GM12878 (cell line): ENCODE data around the gene ANKRD13B. TPM values are rescaled to one million over a fixed set of nuclear protein-coding genes. Genes with fewer than 3 reads are reported as not detected.

Experiments
- ATAC-seq: fragments of 200-7000 bp; cut with Tn5 transposase; 3 replicates; pipeline ENCODE4 v1.9.1; 2020; ENCODE audit warnings: mild to moderate bottlenecking, moderate library complexity
- BruUV-seq: library from RNA; stranded (reverse); fragments of 400-500 nt; replicated peaks from 2 replicates; lab custom pipeline; 2021; lab: Mats Ljungman, UMichigan
- CTCF ChIA-PET: fragments of 300-600 bp; sonication (Branson Sonifier 250); formaldehyde crosslinking; extraction: SDS; loops from one replicate; lab custom pipeline; 2021; ENCODE audit warnings: inconsistent platforms; lab: Yijun Ruan, JAX
- POLR2A ChIA-PET: fragments of 350-600 bp; formaldehyde crosslinking; extraction: SDS; loops from one replicate; lab custom pipeline; 2021; ENCODE audit warnings: inconsistent platforms; lab: Charles Lee
- RAD21 ChIA-PET: fragments of 300-600 bp; sonication (Branson Sonifier 250); formaldehyde crosslinking; loops from one replicate; lab custom pipeline; 2023; ENCODE audit warnings: antibody characterized with exemption; ENCODE audit not compliant: unreplicated experiment; lab: Charles Lee
- SMC1A ChIA-PET: fragments of 300-600 bp; sonication (Branson Sonifier 250); formaldehyde crosslinking; loops from one replicate; lab custom pipeline; 2023; ENCODE audit not compliant: unreplicated experiment, uncharacterized antibody; lab: Charles Lee
- DNase-seq: peaks from one replicate; pipeline ENCODE4 v3.0.0-alpha.2; 2011; ENCODE audit warnings: low read depth, low spot score
- FAIRE-seq: peaks from 3 replicates; lab custom pipeline; 2011; peaks lifted over from hg19 to GRCh38; lab: Jason Lieb, UNC
- H2AFZ ChIP-seq: 2 replicates; pipeline ENCODE4 v1.6.0; 2011; ENCODE audit warnings: low read depth, low read length, control low read depth; ENCODE audit not compliant: control insufficient read depth
- H3K27ac ChIP-seq: 2 replicates; pipeline ENCODE4 v1.5.1; 2011; ENCODE audit warnings: control low read depth; ENCODE audit not compliant: control insufficient read depth, insufficient read depth
- H3K27me3 ChIP-seq, 2 experiments: replicated peaks in 1 of 2; 2 replicates each; pipeline versions ENCODE4 v1.6.0 to v1.6.1; 2011; ENCODE audit warnings: low read length in 1 of 2; ENCODE audit not compliant: control insufficient read depth in 2 of 2, insufficient read depth in 2 of 2
- H3K36me3 ChIP-seq, 2 experiments: 2 replicates each; pipeline ENCODE4 v1.5.1; 2011; ENCODE audit warnings: low read length in 1 of 2; ENCODE audit not compliant: control insufficient read depth in 2 of 2, insufficient read depth in 2 of 2
- H3K4me1 ChIP-seq: 2 replicates; pipeline ENCODE4 v1.6.1; 2011; ENCODE audit warnings: mild to moderate bottlenecking, low read length, moderate library complexity, mixed read lengths; ENCODE audit not compliant: control insufficient read depth, insufficient read depth
- H3K4me2 ChIP-seq: 2 replicates; pipeline ENCODE4 v1.6.0; 2011; ENCODE audit warnings: control low read depth; ENCODE audit not compliant: control insufficient read depth, insufficient read depth
- H3K4me3 ChIP-seq: fragments of 200-600 bp; sonication (generic); 2 replicates; pipeline ENCODE4 v1.5.1; 2016
- H3K79me2 ChIP-seq: 2 replicates; pipeline ENCODE4 v1.6.0; 2011; ENCODE audit warnings: low read length; ENCODE audit not compliant: control insufficient read depth, insufficient read depth
- H3K9ac ChIP-seq: 2 replicates; pipeline ENCODE4 v1.8.0; 2011; ENCODE audit warnings: low read length, control low read depth, mixed read lengths; ENCODE audit not compliant: control insufficient read depth, insufficient read depth
- H3K9me3 ChIP-seq: replicated peaks from 3 replicates; pipeline ENCODE4 v1.5.1; 2011; ENCODE audit warnings: mild to moderate bottlenecking, low read length; ENCODE audit not compliant: control insufficient read depth, insufficient read depth
- H4K20me1 ChIP-seq: 2 replicates; pipeline ENCODE4 v1.6.0; 2011; ENCODE audit not compliant: control insufficient read depth, insufficient read depth
- DPF2 ChIP-seq: fragments of 450-650 bp; IDR thresholded peaks from 2 replicates; pipeline ENCODE4 v1.6.1; 2017; ENCODE audit warnings: mild to moderate bottlenecking
- EED ChIP-seq: sonication (generic); IDR thresholded peaks from 2 replicates; pipeline ENCODE4 v1.6.1; 2016; ENCODE audit warnings: antibody characterized with exemption, low read depth
- ETV6 ChIP-seq, 2 experiments: fragments of 450-650 bp in 1 of 2; IDR thresholded peaks in 1 of 2; conservative IDR thresholded peaks in 1 of 2; 2 replicates each; pipeline ENCODE4 v1.6.1; 2014; ENCODE audit warnings: antibody characterized with exemption in 1 of 2, borderline replicate concordance in 1 of 2, low read depth in 1 of 2, mild to moderate bottlenecking in 1 of 2, moderate library complexity in 1 of 2
- IKZF2 ChIP-seq, 2 experiments: fragments of 450-650 bp; IDR thresholded peaks; 2 replicates each; pipeline ENCODE4 v1.6.1; 2017; ENCODE audit warnings: mild to moderate bottlenecking in 2 of 2, moderate library complexity in 2 of 2
- MXI1 ChIP-seq: fragments of 150-350 bp; IDR thresholded peaks from 2 replicates; pipeline ENCODE4 v1.6.1; 2011; ENCODE audit warnings: low read depth, mild to moderate bottlenecking, inconsistent platforms, low read length, improper control_type of control experiment
- POU2F2 ChIP-seq: IDR thresholded peaks from 3 replicates; pipeline ENCODE4 v1.6.1; 2011; ENCODE audit warnings: low read depth, mild to moderate bottlenecking, low read length, borderline replicate concordance
- PRDM15 ChIP-seq: fragments of 450-650 bp; formaldehyde crosslinking; IDR thresholded peaks from 2 replicates; pipeline ENCODE4 v1.4.0; 2020; ENCODE audit warnings: mild to moderate bottlenecking, moderate library complexity
- RAD51 ChIP-seq: fragments of 450-650 bp; IDR thresholded peaks from 2 replicates; pipeline ENCODE4 v1.6.1; 2016; ENCODE audit warnings: moderate library complexity, mild to moderate bottlenecking, inconsistent platforms
- RUNX3 ChIP-seq: IDR thresholded peaks from 2 replicates; pipeline ENCODE4 v1.6.1; 2012; ENCODE audit warnings: low read length, inconsistent platforms
- SIN3A ChIP-seq: IDR thresholded peaks from 2 replicates; pipeline ENCODE4 v1.6.1; 2012; ENCODE audit warnings: low read depth, low read length, improper control_type of control experiment
- SMAD1 ChIP-seq: fragments of 450-650 bp; IDR thresholded peaks from 2 replicates; pipeline ENCODE4 v1.6.1; 2018; ENCODE audit warnings: mild to moderate bottlenecking, low read depth; ENCODE audit not compliant: partially characterized antibody
- SMAD5 ChIP-seq: IDR thresholded peaks from 2 replicates; pipeline ENCODE4 v1.6.1; 2016; ENCODE audit warnings: antibody characterized with exemption, low read depth
- SPI1 ChIP-seq: IDR thresholded peaks from 2 replicates; pipeline ENCODE4 v1.6.1; 2011; ENCODE audit warnings: low read depth, mild to moderate bottlenecking, low read length, moderate library complexity, borderline replicate concordance; ENCODE audit not compliant: insufficient read depth
- TBL1XR1 ChIP-seq: IDR thresholded peaks from 2 replicates; pipeline ENCODE4 v1.6.1; 2012; ENCODE audit warnings: low read depth, low read length, improper control_type of control experiment
- WRNIP1 ChIP-seq: IDR thresholded peaks from 2 replicates; pipeline ENCODE4 v1.6.1; 2011; ENCODE audit warnings: low read depth, low read length, improper control_type of control experiment, borderline replicate concordance
- ZBTB11 ChIP-seq: fragments of 450-650 bp; formaldehyde crosslinking; IDR thresholded peaks from 2 replicates; pipeline ENCODE4 v1.5.0; 2022; ENCODE audit warnings: mild to moderate bottlenecking, missing genetic modification characterization
- ZNF217 ChIP-seq: fragments of 450-650 bp; IDR thresholded peaks from 2 replicates; pipeline ENCODE4 v1.6.1; 2017; ENCODE audit warnings: antibody characterized with exemption, mild to moderate bottlenecking
- in situ Hi-C: fragments of 300-500 bp; cut with MboI; formaldehyde crosslinking; loops from 9 replicates; pipeline ENCODE4 v1.14.3; 2018; ENCODE audit warnings: mixed read lengths
- intact Hi-C: fragments of 100-400 bp; cut with micrococcal nuclease; formaldehyde crosslinking; loops from one replicate; pipeline ENCODE4 v1.14.2; 2022; ENCODE audit not compliant: unreplicated experiment
- polyA plus RNA-seq, 11 experiments: library from polyadenylated mRNA; depleted of rRNA in 4 of 11; unstranded in 6 of 11; stranded (reverse) in 5 of 11; fragments of >200 nt; fragmentation: Nextera tagmentation in 4 of 11; fragmentation: Illumina TruSeq in 1 of 11; extraction: Ambion mirVana in 4 of 11; extraction: Trizol in 1 of 11; gene quantifications; 1 replicate in 1 of 11; 2 replicates in 10 of 11; pipeline versions ENCODE4 v1.2.1 to v1.2.3, GENCODE V29; 2011 to 2016; ENCODE audit warnings: inconsistent platforms in 2 of 11, missing spikeins in 2 of 11, low read depth in 1 of 11
- total RNA-seq, 4 experiments: library from RNA; depleted of rRNA in 3 of 4; stranded (reverse); fragments of >200 nt in 3 of 4; fragmentation: Illumina TruSeq in 1 of 4; extraction: Trizol in 1 of 4; gene quantifications; 2 replicates each; pipeline versions ENCODE4 v1.2.1 to v1.2.3, GENCODE V29; 2013 to 2021
- TF ChIP-seq, protein P1 (sequence below): fragments of 450-650 bp; IDR thresholded peaks from 2 replicates; pipeline ENCODE4 v1.6.1; 2014; ENCODE audit warnings: mild to moderate bottlenecking

Gene ANKRD13B
- total and polyA plus RNA-seq, 10 of the 15 experiments (the other 5 are each of a cell fraction or from before 2014, with no cell fraction given), result 0.18 to 15.0 (median 2.8) TPM

- no peaks in the 10 kb centered on the region for H3K9me3 ChIP-seq
- SMC1A ChIA-PET, result no interaction called here
- POLR2A ChIA-PET, result no interaction called here
- intact Hi-C loops, result no loop called here
- no peaks in the 10 kb centered on the region for H4K20me1 ChIP-seq
- RAD21 ChIA-PET, result interaction anchor here (1.9 kb wide), 1 partner anchor 188 kb away, joined by 5 read pairs; no protein-coding TSS in a partner anchor
- in situ Hi-C loops, result no loop called here
- H3K36me3 ChIP-seq, result peaks cover under 1 to 3% of the 10 kb centered on the region in 2 experiments; a peak in 2 of 4 replicates
- FAIRE-seq (peak; percentile 90), DNase-seq (no peak), ATAC-seq (peak; percentile 58)
- no peaks in the 10 kb centered on the region for H3K27me3 ChIP-seq
- TF ChIP-seq SMAD1 (no peak), DPF2 (no peak), WRNIP1 (no peak), TBL1XR1 (no peak), POU2F2 (no peak), IKZF2 (IDR thresholded peaks at IDR 0.05) (0 out of 4 replicates have a peak, but pooled peaks have one; percentile 10 to 20), ZBTB11 (CRISPR knock-in tag) (no peak), MXI1 (no peak), SMAD5 (no peak), SIN3A (no peak), RAD51 (no peak), ETV6 (conservative IDR thresholded peaks at IDR 0.05 in 1 of 2, IDR thresholded peaks at IDR 0.05 in 1 of 2; ENCODE audit: borderline replicate concordance in 1 of 2, low read depth in 1 of 2) (peak in 1 of 2 experiments; percentile 21; a peak in 1 of 4 replicates), ZNF217 (no peak), PRDM15 (no peak), SPI1 (peak; percentile 60; the same call in 1 of the 2 replicates), RUNX3 (peak; percentile 77), EED (0 out of 2 replicates have a peak, but pooled peaks have one; percentile 29)
- TF ChIP-seq, protein P1, sequence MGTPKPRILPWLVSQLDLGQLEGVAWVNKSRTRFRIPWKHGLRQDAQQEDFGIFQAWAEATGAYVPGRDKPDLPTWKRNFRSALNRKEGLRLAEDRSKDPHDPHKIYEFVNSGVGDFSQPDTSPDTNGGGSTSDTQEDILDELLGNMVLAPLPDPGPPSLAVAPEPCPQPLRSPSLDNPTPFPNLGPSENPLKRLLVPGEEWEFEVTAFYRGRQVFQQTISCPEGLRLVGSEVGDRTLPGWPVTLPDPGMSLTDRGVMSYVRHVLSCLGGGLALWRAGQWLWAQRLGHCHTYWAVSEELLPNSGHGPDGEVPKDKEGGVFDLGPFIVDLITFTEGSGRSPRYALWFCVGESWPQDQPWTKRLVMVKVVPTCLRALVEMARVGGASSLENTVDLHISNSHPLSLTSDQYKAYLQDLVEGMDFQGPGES, result no peak
- H3K4me1 ChIP-seq, result peaks cover 45% of the 10 kb centered on the region
- no peak overlapping the region for H3K4me3 ChIP-seq
- H3K27ac ChIP-seq, result no peak overlapping the region
- no peak overlapping the region for H3K4me2 ChIP-seq
- no peak overlapping the region for H3K9ac ChIP-seq
- CTCF ChIA-PET, result interaction anchor here (1.9 to 2.1 kb wide), 2 partner anchors 8 to 24 kb away, joined by 5 to 11 read pairs; no protein-coding TSS in a partner anchor
- no TSS peak for BruUV-seq
- no peak overlapping the region for H2AFZ ChIP-seq
- H3K79me2 ChIP-seq, result no peaks in the 10 kb centered on the region
Measured at GRCh38 chr17:29557739-29558116, 35.2 kb upstream of the ANKRD13B start.
